SIG-M5 treated with dmso at 0.1 percent for 504 hours (cell line): ENCODE data around the gene WNT8A.
A peak's percentile ranks its signal among the peaks of the same experiment; 100 is the strongest.
"Not testable (repeated sequence)": the region's sequence is repeated elsewhere in the genome, so short reads cannot be mapped to it uniquely, and the experiment has no call there.

Source experiments
- DNase-seq: peaks from one replicate; lab custom pipeline; 2025; ENCODE audit not compliant: unreplicated experiment; lab: John Stamatoyannopoulos, UW

WNT8A gene, protein sequence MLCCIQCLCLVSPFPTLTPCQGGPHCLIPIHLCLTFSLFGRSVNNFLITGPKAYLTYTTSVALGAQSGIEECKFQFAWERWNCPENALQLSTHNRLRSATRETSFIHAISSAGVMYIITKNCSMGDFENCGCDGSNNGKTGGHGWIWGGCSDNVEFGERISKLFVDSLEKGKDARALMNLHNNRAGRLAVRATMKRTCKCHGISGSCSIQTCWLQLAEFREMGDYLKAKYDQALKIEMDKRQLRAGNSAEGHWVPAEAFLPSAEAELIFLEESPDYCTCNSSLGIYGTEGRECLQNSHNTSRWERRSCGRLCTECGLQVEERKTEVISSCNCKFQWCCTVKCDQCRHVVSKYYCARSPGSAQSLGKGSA

DNA sequence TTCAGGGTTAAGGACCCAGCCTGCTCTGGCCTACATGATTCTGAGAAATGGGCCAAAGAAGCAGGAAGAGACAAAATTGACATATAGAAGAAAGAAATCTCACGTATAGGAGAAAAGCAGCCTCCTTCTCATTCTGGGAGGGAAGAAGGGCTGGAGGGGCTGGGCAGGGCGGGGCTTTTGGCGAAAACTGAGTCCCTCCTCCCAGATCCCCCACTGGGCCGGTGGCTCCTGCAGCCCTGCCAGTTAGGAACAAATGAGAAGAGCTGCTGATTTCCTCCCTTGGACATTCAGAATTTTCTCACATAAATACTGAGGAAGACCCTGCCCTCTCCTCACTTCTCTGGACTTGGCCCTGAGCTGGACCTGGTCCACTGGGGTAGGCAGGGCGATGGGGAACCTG, at the start of gene WNT8A:
Gene WNT8A, plus strand, starts transcription at position 332 of the 400 bp plus-strand sequence. CDS start 95 bp downstream, outside the sequence.
- DNase-seq: no peak

DNA sequence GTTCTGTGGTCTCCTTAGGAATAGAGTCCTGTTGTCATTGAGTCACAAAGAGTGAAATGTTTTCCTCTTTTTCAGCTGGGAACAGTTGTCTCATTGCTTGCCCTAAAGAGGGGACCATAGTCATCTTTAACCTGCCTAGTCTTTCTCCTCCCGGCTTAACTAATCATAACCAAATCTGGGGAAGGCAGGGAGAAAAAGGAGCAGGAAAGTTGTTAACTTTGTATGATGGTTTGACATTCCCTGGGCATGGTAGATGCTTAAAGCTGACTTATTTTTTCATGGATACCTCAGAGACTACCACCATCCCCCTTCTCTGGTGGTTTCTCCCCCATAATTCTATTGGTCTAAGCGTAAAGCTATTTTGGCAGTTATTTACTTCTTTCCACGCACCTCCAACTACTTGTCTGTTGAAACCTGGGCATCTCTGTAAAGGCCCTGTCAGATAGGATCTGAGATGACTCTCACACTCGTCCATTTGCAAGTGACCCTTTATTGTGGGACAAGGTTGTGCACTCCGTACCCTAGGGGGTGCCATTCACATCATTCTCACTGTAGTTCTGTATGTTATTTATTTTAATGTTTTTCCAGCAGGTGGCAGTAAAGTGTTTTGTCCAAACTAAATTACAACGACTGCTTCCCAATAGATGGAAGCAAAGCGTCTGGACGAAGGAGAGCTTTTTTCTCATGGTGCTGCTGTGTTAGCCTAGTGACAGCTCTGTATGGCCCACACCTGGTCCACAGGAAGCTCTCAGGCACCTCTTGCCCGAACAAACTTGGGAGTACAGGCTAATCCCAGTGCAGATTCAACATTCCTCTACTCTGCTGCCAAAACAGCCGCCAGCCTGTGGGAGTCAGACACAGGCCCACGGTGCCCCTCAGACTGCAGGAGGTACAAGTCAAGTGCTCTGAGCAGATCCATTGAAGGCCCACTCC, 48.0 kb upstream of the WNT8A start:
- peak; percentile 96 for DNase-seq

DNA sequence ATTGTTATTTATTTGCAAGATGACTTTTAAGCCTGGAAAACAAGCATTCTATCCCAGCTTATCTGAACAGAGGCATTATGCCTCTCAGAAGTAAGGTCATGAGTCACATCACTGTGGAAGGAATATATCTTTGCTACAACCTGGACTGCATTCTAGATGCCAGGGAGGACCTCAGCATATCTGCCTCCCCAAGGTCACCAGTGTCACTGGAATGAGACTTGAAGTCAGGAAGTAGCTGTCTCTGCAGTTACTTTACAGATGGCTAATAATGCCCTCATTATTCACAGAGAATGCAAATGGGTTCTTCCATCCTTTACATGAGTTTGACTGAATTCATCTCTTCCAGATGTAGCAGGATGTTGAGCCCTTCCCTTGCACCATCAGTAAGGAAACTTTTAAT, 46.6 kb upstream of the WNT8A start:
- no peak for DNase-seq

DNA sequence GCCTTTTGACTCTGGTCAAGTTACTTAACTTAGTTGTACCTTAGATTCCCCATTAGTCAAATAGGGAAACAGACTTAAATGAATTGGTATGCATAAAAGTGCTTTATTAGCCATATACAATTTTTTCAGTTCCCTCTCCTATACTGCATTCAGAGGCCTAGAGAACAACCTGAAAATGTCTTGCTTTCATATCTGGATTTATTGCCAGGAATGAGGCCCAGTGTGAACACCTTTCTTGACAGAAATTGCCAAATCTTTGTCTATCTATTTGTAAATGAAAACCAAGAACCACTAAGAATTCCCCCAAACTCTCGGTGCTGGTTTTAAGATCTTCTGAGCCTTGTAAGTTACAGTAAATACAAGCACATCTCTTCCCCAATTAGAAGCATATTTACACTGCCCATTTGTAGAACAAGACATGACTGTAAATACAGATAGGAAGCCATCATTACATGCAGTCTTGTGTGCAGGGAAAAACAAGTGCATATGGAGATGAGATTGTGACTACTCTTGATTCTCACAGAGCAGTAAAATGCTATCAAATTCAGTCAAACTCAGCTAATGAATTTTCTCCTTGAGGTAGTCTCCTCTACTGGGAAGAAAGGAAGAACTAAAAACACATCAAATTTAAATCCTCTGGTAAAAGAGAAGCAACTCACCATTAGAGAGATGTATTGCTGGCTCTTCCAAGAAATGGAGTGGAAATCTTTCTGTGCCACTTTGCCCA, 45.8 kb upstream of the WNT8A start:
- DNase-seq: no peak

DNA sequence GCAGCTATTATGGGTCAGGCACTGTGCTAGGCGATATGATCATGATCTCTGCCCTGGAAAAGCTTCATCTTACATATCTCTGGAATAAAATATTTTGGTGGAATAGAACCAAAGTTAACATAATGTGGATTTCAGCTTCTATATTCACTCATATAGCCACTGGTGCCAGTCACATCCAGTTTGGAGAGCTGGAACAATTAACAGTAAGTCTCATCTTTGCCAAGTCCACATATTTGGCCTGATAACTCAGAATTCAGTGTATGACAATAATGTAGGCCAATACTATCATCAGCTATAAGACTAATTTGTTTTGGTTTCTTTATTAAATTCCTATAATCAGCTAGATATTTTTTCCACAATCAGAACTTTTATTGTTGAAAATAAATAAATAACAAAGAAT, 45.0 kb upstream of the WNT8A start:
- no peak for DNase-seq

DNA sequence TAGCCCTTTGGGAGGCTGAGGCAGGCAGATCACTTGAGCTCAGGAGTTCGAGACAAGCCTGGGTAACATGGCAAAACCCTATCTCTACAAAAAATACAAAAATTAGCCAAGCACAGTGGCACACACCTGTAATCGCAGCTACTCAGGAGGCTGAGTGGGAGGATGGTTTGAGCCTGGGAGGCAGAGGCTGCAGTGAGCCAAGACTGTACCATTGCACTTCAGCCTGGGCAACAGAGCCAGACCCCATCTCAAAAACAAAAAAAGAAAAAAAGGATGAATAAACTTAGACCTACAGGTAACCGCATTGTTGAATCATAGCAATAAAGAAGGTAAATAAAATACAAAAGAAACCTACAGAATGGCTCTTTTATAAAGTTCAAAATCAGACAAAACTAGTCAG, 38.5 kb upstream of the WNT8A start:
- not testable (repeated sequence) for DNase-seq

DNA sequence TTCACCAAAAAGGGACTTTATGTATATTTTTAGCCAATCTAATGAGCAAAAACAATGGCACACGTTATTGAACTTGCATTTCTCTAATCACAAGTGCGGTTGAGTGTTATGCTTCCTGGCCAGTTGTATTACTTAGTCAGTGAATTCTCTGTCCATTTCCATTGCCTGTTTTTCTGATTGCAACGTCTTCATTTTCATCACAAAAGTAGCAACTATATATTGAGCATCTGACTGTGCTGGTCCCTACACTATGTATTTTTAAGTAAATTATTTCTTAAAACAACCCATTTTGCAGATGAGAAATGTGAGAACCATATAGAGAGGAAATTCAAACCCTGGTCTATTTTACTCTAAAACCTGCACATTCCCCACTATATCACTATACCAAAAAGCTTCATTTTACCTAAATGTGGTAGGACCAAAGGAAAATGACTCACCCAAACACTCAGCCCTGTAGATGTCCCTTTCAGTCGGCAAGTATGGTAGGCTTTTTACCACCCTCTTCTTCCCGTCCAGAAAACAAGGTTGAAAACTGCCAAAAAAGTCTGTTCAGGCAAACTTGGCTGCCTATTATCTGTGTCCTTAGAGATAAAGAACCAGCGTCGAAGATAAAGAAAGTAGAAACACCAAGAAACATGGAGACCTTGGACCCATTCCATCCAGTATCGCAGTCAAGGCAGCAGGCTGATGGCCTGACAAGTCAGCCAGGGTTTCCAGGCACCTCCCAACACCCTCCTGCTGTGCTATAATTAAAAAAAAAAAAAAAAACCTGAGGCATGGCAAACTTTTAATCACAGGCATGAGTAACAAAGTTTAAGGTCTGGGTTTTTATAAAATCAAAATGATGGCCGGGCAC, 32.2 kb upstream of the WNT8A start:
- DNase-seq: no peak

DNA sequence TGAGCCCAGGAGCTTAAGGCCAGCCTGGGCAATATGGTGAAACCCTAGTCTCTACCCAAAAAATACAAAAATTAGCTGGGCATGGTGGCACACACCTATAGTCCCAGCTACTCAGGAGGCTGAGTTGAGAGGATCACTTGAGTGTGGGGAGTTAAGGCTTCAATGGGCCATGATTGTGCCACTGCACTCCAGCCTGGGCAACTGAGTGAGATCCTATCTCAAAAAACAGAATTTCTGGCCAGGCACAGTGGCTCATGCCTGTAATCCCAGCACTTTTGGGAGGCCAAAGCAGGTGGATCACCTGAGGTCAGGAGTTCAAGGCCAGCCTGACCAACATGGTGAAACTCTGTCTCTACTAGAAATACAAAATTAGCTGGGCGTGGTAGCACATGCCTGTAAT, 31.1 kb upstream of the WNT8A start:
- DNase-seq: not testable (repeated sequence)

DNA sequence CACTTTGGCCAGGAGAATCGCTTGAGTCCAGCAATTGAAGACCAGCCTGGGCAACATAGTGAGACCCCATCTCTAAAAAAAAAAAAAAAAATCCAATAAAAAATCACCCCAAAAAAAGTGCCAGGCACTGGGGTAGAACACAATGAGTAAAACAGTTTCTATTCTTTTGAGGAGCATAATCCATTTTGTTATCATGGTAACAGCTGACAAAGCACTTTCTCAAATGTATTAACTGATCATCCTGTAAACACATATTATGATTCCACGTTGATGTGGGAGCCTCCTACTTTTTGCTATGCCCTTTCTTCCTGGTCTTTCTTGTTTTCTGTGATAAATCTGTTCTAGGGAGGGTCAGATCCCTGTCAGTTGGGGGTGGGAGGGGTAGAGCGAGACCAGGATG, 30.3 kb upstream of the WNT8A start:
- no peak for DNase-seq

DNA sequence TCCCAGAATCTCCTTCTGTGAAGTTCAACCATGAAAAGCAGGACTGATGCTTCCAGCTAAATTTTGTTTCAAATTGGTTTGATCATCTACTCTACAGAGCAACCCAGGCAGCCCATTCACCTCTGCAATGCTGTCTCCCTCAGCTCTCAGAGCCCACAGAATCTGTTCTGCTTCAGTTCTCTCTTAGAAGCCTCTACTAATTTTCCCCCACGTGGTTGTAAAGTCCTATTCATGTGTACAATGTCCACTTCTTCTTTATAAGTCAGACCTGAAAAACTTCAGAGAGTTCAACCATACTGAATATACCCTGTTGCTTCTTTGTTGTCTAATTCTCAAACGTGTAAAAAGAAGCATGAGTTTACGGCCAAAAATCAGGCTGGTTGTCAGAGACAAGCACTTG, 29.6 kb upstream of the WNT8A start:
- DNase-seq: no peak

DNA sequence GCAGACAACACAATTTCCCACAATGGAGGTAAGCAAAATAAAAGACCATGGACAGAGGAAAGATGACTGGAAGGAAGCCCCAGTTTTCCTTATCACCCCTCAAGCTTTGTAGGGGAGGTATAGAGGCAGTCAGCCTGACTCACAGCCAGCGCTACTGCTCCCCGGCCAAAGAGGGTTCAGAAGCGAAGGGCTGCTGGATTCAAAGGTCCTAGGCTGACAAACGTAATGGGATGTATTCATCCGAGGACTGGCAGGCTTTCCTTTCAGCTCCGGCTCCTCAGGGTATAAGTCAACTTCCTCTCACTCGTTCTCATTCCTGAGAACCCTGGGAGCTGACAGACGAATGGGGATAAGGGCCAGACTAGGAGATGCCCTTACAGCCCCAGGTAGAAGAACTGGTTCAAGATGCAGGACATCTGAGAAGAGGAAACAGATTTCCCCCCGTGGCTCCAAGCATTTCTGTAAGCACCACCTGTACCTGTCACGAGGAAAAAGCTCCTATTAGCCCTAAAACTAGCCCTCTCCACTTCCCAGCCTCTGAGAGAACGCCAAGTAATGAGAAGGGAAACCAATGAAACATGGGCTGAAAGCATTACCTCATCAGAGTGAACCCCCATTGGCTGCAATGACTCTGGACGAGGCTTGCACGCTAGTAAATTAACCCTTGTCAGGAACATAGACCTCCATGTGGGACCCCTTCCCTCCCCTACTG, 28.8 kb upstream of the WNT8A start:
- DNase-seq: no peak

DNA sequence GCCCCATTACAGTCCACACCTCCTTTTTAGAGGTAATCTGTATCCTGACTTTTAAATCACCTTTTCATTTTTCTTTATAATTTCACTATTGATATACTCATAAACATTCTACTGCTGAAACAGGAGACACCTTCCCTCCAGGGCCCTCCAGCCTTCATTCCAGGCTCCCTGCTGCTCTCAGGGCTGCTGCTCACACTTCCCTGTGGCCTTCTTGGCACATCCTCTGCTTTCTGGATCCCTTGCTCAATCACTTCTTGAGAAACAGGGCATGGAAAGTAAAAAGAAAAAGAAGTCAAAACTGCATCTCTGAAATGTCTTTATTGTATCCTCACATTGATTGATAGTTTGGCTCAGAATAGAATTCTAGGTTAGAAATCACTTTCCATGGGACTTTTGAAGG, 19.3 kb upstream of the WNT8A start:
- DNase-seq: no peak

DNA sequence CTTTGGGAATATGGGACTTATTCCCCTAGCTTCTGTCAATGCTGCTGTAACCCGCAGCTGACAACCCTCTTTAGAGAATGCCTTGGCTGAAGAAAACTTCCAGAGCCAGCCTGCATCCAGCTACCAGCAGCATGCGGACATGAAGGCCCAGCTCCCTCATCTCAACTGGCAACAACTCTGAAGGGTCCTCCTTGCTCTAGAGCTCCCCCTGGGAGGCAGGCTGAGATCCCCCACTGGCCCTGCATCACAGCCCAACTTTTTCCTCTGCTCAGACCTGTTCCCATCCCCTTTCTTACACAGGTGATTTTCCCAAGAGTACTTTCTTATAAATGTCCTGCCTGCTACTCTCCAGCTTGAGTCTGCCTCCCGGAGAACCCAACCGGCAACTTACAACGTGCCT, 18.7 kb upstream of the WNT8A start:
- no peak for DNase-seq

DNA sequence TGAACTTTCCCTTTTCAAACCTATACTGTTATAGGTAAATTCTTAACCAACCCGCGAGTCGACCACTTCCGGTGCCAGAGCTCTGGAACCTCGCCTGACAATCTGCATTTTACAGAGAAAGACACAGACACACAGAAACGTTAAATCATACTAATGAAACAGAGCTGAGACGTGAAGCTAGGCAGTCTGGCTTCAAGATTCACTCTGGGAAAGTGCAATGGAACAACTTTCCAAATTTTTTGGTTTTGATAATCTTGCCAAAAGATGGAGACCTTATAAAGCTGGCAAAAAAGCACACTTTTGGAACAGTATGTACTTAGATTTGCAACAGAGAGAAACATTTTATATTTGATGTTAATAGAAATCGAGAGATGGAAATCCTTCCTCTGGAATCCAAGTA, 15.9 kb upstream of the WNT8A start:
- no peak for DNase-seq

DNA sequence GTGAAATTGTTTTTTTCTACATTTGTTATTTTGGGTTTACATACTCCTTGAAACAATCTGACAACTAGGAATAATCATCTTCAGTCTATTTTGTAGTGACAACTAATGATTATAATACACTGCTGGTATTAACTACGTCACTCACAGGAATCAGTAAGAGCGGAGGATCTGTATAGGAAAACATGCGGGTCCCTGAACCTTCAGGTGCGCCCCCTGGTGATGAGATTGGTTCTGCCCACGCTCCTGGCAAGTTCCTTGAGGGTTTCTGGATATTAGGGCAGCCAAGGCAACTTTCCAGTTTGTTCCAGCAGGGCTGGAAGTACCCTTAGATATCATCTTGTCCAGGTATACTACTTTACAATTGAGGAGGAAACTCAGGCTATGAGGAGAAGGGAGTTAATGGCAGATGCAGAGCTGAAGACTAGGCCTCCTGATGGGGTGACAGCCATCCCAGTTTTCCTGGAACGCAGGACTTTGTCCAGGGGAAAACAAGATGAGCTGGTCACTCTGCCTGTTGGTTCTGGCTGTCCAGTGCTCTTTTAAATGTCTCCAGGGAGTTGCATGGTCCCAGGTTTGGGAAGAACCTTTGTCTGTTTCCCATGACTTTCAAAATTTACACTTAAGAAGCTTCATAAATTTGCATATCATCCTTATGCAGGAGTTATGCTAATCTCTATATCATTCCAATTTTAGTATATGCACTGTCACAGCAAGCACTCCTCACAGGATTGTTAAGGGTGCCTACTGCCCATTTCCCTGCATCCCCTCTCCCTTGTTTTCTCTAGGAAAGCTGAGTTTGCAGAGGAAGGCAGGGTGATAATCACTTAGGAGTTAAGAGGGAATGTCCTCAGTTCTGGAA, 14.9 kb upstream of the WNT8A start:
- peak; percentile 82 for DNase-seq

DNA sequence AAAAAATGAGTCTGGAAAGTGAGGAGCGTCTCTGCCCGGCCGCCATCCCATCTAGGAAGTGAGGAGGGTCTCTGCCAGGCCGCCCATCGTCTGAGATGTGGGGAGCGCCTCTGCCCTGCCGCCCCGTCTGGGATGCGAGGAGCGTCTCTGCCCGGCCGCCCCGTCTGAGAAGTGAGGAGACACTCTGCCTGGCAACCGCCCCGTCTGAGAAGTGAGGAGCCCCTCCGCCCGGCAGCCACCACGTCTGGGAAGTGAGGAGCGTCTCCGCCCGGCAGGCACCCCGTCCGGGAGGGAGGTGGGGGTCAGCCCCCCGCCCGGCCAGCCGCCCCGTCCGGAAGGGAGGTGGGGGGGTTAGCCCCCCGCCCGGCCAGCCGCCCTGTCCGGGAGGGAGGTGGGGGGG, 13.8 kb upstream of the WNT8A start:
- not testable (repeated sequence) for DNase-seq

DNA sequence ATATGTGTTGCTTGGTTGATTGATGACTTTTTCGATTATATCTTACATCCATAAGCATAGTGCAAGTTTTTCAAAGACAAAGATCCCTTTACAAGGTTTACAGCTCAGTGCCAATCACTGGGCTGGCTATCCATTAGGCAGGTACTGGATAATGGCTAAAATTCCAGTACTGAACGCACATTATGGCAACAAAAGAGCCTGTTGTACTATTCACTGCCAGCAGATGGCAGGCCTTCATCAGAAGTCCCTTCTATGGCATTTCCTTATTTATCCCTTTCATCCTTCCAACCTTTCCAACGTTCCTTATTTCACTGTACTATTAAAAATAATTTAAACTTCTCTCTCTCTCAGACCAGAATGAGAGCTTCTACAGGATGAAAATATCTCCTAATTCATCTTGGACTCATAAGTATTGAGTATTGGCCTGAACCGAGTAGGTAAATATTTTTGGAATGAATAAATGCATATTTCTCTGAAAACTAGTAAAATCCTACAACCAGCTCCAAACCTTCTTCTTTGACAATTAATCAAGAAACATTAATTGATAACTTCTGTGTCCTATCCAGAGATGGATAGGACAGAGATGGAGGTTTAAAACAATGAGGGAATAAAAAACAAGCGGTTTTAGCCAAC, 6.7 kb upstream of the WNT8A start:
- peak; percentile 66 for DNase-seq

DNA sequence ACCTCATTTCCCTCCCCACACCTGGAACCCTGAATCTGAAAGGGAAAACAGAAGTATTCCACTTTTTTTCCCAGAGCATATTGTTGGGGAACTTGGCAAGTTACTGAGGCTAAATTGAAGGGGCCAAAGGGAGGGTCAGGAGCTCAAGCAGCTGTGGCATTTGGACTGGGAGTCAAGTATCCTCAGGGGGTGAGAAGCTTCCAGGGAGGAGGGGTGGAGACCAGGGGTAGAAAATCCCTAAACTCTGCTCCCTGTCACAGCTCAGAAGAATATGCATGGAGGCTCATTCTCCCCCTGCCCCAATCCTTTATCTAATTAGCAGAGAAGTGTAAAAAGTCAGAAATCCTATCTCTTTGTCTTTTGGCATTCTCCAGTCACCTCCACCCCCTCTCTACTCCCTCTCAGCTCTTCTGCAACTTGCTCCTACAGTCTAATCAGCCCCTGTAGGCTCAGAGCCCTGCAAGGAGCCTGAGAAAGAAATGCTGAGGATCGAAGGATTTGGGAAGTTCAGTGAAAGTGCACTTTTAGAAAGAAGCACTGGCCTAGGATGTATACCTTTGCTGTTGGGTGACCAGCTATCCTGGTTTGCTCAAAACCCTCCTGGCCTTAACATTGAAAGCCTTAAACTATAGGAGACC, 5.7 kb upstream of the WNT8A start:
- DNase-seq: no peak
